Measurements from ENCODE around the gene ATP5F1D. TPM values are rescaled to one million over a fixed set of nuclear protein-coding genes. Genes with fewer than 3 reads are reported as not detected.

Gene ATP5F1D
- total RNA-seq, 1 experiment from 2014 or later: 179 TPM

DNA sequence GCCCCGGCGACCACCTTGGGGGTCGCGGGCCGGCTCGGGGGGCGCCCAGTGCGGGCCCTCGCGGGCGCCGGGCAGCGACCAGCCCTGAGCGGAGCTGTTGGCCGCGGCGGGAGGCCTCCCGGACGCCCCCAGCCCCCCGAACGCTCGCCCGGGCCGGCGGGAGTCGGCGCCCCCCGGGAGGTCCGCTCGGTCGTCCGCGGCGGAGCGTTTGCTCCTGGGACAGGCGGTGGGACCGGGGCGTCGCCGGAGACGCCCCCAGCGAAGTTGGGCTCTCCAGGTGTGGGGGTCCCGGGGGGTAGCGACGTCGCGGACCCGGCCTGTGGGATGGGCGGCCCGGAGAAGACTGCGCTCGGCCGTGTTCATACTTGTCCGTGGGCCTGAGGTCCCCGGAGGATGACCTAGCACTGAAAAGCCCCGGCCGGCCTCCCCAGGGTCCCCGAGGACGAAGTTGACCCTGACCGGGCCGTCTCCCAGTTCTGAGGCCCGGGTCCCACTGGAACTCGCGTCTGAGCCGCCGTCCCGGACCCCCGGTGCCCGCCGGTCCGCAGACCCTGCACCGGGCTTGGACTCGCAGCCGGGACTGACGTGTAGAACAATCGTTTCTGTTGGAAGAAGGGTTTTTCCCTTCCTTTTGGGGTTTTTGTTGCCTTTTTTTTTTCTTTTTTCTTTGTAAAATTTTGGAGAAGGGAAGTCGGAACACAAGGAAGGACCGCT, 35.2 kb upstream of the ATP5F1D start:
- Histone ChIP-seq H2AFZ (ENCODE audit: low read length) (no peak overlapping the region), H3K14ac (ENCODE audit: insufficient read depth, low read length) (no peak overlapping the region)

More for the DNA sequence above, 35.2 kb upstream of the ATP5F1D start:
- Histone ChIP-seq H3K9me3 (ENCODE audit: control insufficient read depth, low read depth, low read length) (no peaks in the 10 kb centered on the region), H3K4ac (ENCODE audit: low read depth, low read length) (no peak overlapping the region), H3T11ph (ENCODE audit: low read length) (no peak overlapping the region), H4K91ac (ENCODE audit: insufficient read length, low read depth, low read length) (no peak overlapping the region), H3K9ac (ENCODE audit: extremely low read depth, insufficient read length, low read length) (peak overlapping the region; percentile 76), H3K79me2 (ENCODE audit: insufficient read depth, low read length) (peaks cover 27% of the 10 kb centered on the region; the same call in 1 of the 2 replicates), H3K56ac (ENCODE audit: insufficient read length, low read depth, low read length) (no peak overlapping the region), H3K4me2 (ENCODE audit: insufficient read depth, insufficient read length, low read length) (peak overlapping the region; percentile 99), H2BK20ac (ENCODE audit: low read depth, low read length, poor library complexity, severe bottlenecking) (no peak overlapping the region), H3K23ac (ENCODE audit: insufficient read length, low read depth, low read length) (no peak overlapping the region), H2BK15ac (ENCODE audit: low read depth, low read length) (no peak overlapping the region), H2BK12ac (ENCODE audit: insufficient read length, low read depth, low read length) (no peak overlapping the region), H4K5ac (ENCODE audit: insufficient read length, low read depth, low read length) (no peak overlapping the region), H2BK120ac (ENCODE audit: low read depth, low read length, poor library complexity, severe bottlenecking) (no peak overlapping the region), H3K79me1 (ENCODE audit: insufficient read depth, low read depth, low read length, poor library complexity, severe bottlenecking) (peaks cover 9% of the 10 kb centered on the region), H3K4me1 (ENCODE audit: insufficient read depth, low read length) (no peaks in the 10 kb centered on the region), H3K27ac (ENCODE audit: insufficient read length, low read depth, low read length) (no peak overlapping the region), H2AK5ac (ENCODE audit: insufficient read length, low read length) (no peak overlapping the region), H4K20me1 (ENCODE audit: control insufficient read depth, insufficient read depth, insufficient read length) (peaks cover 4% of the 10 kb centered on the region), H3K18ac (ENCODE audit: insufficient read length, low read depth, low read length) (no peak overlapping the region), H2BK5ac (ENCODE audit: insufficient read length, low read length) (no peak overlapping the region), H4K8ac (replicated peaks; ENCODE audit: insufficient read length, low read depth, low read length) (no peak overlapping the region), H3K27me3 (ENCODE audit: insufficient read depth, low read length) (no peaks in the 10 kb centered on the region), H3K23me2 (ENCODE audit: insufficient read length, low read depth, low read length, poor library complexity, severe bottlenecking) (peaks cover 14% of the 10 kb centered on the region)
- no peaks in the 10 kb centered on the region for H3K27me3 Mint-ChIP-seq (ENCODE audit: low read depth)
- no CpG with 5 or more reads among the region's 78 CpGs for WGBS (ENCODE audit: extremely low coverage, insufficient read length, low lambda C conversion rate)
- no peaks in the 10 kb centered on the region for H3K9me3 Mint-ChIP-seq
- peak overlapping the region; percentile 87 to 88 for H3K4me3 Mint-ChIP-seq
- TF ChIP-seq, protein P1, sequence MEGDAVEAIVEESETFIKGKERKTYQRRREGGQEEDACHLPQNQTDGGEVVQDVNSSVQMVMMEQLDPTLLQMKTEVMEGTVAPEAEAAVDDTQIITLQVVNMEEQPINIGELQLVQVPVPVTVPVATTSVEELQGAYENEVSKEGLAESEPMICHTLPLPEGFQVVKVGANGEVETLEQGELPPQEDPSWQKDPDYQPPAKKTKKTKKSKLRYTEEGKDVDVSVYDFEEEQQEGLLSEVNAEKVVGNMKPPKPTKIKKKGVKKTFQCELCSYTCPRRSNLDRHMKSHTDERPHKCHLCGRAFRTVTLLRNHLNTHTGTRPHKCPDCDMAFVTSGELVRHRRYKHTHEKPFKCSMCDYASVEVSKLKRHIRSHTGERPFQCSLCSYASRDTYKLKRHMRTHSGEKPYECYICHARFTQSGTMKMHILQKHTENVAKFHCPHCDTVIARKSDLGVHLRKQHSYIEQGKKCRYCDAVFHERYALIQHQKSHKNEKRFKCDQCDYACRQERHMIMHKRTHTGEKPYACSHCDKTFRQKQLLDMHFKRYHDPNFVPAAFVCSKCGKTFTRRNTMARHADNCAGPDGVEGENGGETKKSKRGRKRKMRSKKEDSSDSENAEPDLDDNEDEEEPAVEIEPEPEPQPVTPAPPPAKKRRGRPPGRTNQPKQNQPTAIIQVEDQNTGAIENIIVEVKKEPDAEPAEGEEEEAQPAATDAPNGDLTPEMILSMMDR (conservative IDR thresholded peaks at IDR 0.05): no peak
- H3K27ac Mint-ChIP-seq: peak overlapping the region in 2 of 3 experiments; percentile 6 to 73; a peak in 2 of 7 replicates
- no peak for DNase-seq
- peaks cover 7 to 21% (median 17%) of the 10 kb centered on the region in 3 experiments for H3K36me3 Mint-ChIP-seq (ENCODE audit: insufficient read depth in 1 of 3, low read depth in 3 of 3)
- H3K4me1 Mint-ChIP-seq: peaks cover 15 to 22% of the 10 kb centered on the region in 2 experiments

Data from H9 (cell line).